Stimulated activated CD8-positive, alpha-beta memory T cell treated with anti-CD3 and anti-CD28 coated beads, Interleukin-7, amount 100 ng/mL, for 24 hours (primary cell): ENCODE data around the gene SH2D2A.

ENCODE experiments used
- DNase-seq: peaks from one replicate; pipeline ENCODE4 v3.0.0-alpha.2; 2020; ENCODE audit warnings: low read depth

SH2D2A gene

GRCh38 chr1:156803086-156803851 lies 13.4 kb downstream of the SH2D2A start:
- no peak for DNase-seq

GRCh38 chr1:156802421-156802935 lies 14.2 kb downstream of the SH2D2A start:
- no peak for DNase-seq

GRCh38 chr1:156801409-156802121 lies 15.1 kb downstream of the SH2D2A start:
- no peak for DNase-seq

- no peak for DNase-seq
Measured at GRCh38 chr1:156797212-156797871, 19.3 kb downstream of the SH2D2A start.

GRCh38 chr1:156796340-156797097 lies 20.1 kb downstream of the SH2D2A start:
- DNase-seq = no peak

GRCh38 chr1:156795787-156796186 lies 20.9 kb downstream of the SH2D2A start:
- DNase-seq = no peak

- no peak for DNase-seq
Measured at GRCh38 chr1:156795374-156795733, 21.3 kb downstream of the SH2D2A start.

GRCh38 chr1:156794506-156795373 lies 21.9 kb downstream of the SH2D2A start:
- DNase-seq = no peak

GRCh38 chr1:156789621-156790318 lies 26.9 kb downstream of the SH2D2A start:
- no peak for DNase-seq

GRCh38 chr1:156788136-156788535 lies 28.5 kb downstream of the SH2D2A start:
- no peak for DNase-seq

GRCh38 chr1:156786640-156787039 lies 30.0 kb downstream of the SH2D2A start:
- no peak for DNase-seq

GRCh38 chr1:156785458-156785857 lies 31.2 kb downstream of the SH2D2A start:
- no peak for DNase-seq

GRCh38 chr1:156781585-156782186 lies 35.0 kb downstream of the SH2D2A start:
- no peak for DNase-seq

GRCh38 chr1:156777573-156777972 lies 39.1 kb downstream of the SH2D2A start:
- DNase-seq = no peak

- DNase-seq = no peak
Measured at GRCh38 chr1:156776942-156777341, 39.7 kb downstream of the SH2D2A start.

- no peak for DNase-seq
Measured at GRCh38 chr1:156775799-156776198, 40.8 kb downstream of the SH2D2A start.

GRCh38 chr1:156773607-156774006 lies 43.0 kb downstream of the SH2D2A start:
- DNase-seq = no peak

- DNase-seq = no peak
Measured at GRCh38 chr1:156772728-156773497, 43.7 kb downstream of the SH2D2A start.

- DNase-seq = no peak
Measured at GRCh38 chr1:156772222-156772621, 44.4 kb downstream of the SH2D2A start.
